GM23338 (cell line): ENCODE measurements around the gene GRID1. TPM values are rescaled to one million over a fixed set of nuclear protein-coding genes. Genes with fewer than 3 reads are reported as not detected.

Experiments
- ATAC-seq: fragments of 200-7000 bp; cut with Tn5 transposase; 3 replicates; pipeline ENCODE4 v1.9.1; 2020
- DNase-seq: peaks from one replicate; pipeline ENCODE4 v3.0.0-alpha.2; 2015; ENCODE audit warnings: low spot score
- H2AFZ ChIP-seq: fragments of 200-600 bp; sonication (generic); 2 replicates; pipeline ENCODE4 v1.8.0; 2016; ENCODE audit warnings: antibody characterized with exemption, mild to moderate bottlenecking, moderate library complexity
- H3F3A ChIP-seq: fragments of 200-600 bp; sonication (generic); replicated peaks from 2 replicates; pipeline ENCODE4 v1.8.0; 2017; ENCODE audit warnings: antibody characterized with exemption, mixed run types, low read depth
- H3K27ac ChIP-seq: fragments of 200-600 bp; sonication (generic); 2 replicates; pipeline ENCODE4 v1.6.1; 2016; ENCODE audit warnings: low read depth
- H3K27me3 ChIP-seq: fragments of 200-600 bp; sonication (generic); 2 replicates; pipeline ENCODE4 v1.8.0; 2016; ENCODE audit warnings: mild to moderate bottlenecking, mixed run types, moderate library complexity; ENCODE audit not compliant: insufficient read depth
- H3K36me3 ChIP-seq: fragments of 200-600 bp; sonication (generic); 2 replicates; pipeline ENCODE4 v1.8.0; 2016; ENCODE audit warnings: mild to moderate bottlenecking; ENCODE audit not compliant: insufficient read depth
- H3K4me1 ChIP-seq: fragments of 200-600 bp; sonication (generic); 2 replicates; pipeline ENCODE4 v1.8.0; 2016; ENCODE audit warnings: mild to moderate bottlenecking, moderate library complexity; ENCODE audit not compliant: insufficient read depth
- H3K4me2 ChIP-seq: fragments of 200-600 bp; sonication (generic); 2 replicates; pipeline ENCODE4 v1.7.1; 2017; ENCODE audit warnings: mixed run types
- H3K4me3 ChIP-seq: fragments of 200-600 bp; sonication (generic); 2 replicates; pipeline ENCODE4 v1.6.1; 2016; ENCODE audit warnings: mixed run types
- H3K79me2 ChIP-seq: fragments of 200-600 bp; sonication (generic); replicated peaks from 2 replicates; pipeline ENCODE4 v1.8.0; 2017; ENCODE audit warnings: mild to moderate bottlenecking; ENCODE audit not compliant: insufficient read depth
- H3K9me2 ChIP-seq: fragments of 200-600 bp; sonication (generic); 2 replicates; pipeline ENCODE4 v1.8.0; 2017; ENCODE audit not compliant: insufficient read depth
- H4K20me1 ChIP-seq: fragments of 200-600 bp; sonication (generic); replicated peaks from 2 replicates; pipeline ENCODE4 v1.8.0; 2017; ENCODE audit warnings: mild to moderate bottlenecking; ENCODE audit not compliant: insufficient read depth
- H3K27ac Mint-ChIP-seq: 2 replicates; pipeline ENCODE4 v1.8.0; 2020; ENCODE audit warnings: inconsistent platforms, mild to moderate bottlenecking, moderate library complexity, mixed read lengths
- H3K27me3 Mint-ChIP-seq: 3 replicates; pipeline ENCODE4 v1.8.0; 2022; ENCODE audit warnings: low read depth, mild to moderate bottlenecking, moderate library complexity, mixed read lengths, inconsistent platforms; ENCODE audit not compliant: insufficient read depth, poor library complexity
- H3K36me3 Mint-ChIP-seq: 3 replicates; pipeline ENCODE4 v1.8.0; 2021; ENCODE audit warnings: low read depth, mild to moderate bottlenecking, inconsistent platforms, moderate library complexity, mixed read lengths
- H3K4me1 Mint-ChIP-seq: 3 replicates; pipeline ENCODE4 v1.8.0; 2020; ENCODE audit warnings: mild to moderate bottlenecking, inconsistent platforms, mixed read lengths
- H3K4me3 Mint-ChIP-seq: 3 replicates; pipeline ENCODE4 v1.8.0; 2021; ENCODE audit warnings: moderate library complexity, mild to moderate bottlenecking, inconsistent platforms, mixed read lengths
- H3K9me3 Mint-ChIP-seq: 3 replicates; pipeline ENCODE4 v1.8.0; 2020; ENCODE audit warnings: moderate library complexity, mild to moderate bottlenecking, inconsistent platforms, mixed read lengths
- CTCF ChIP-seq, 2 experiments: fragments of 200-600 bp in 1 of 2; sonication (generic) in 1 of 2; conservative IDR thresholded peaks; 2 replicates each; pipeline versions ENCODE4 v1.5.1 to v1.6.1; 2016 to 2017; ENCODE audit warnings: antibody characterized with exemption in 2 of 2, low read depth in 2 of 2, mild to moderate bottlenecking in 2 of 2, moderate library complexity in 1 of 2
- EZH2 ChIP-seq: fragments of 200-600 bp; sonication (generic); IDR thresholded peaks from one replicate; pipeline ENCODE4 v1.8.0; 2017; ENCODE audit warnings: antibody characterized with exemption, mild to moderate bottlenecking, low read depth; ENCODE audit not compliant: unreplicated experiment
- EZH2phosphoT487 ChIP-seq: fragments of 200-600 bp; sonication (generic); IDR thresholded peaks from one replicate; pipeline ENCODE4 v1.8.1; 2018; ENCODE audit warnings: antibody characterized with exemption; ENCODE audit not compliant: unreplicated experiment
- JUNB ChIP-seq: IDR thresholded peaks from one replicate; pipeline ENCODE4 v1.6.1; 2016; ENCODE audit warnings: antibody characterized with exemption; ENCODE audit not compliant: unreplicated experiment
- POLR2AphosphoS5 ChIP-seq: IDR thresholded peaks from 2 replicates; pipeline ENCODE4 v1.6.1; 2016; ENCODE audit warnings: antibody characterized with exemption, low read depth
- REST ChIP-seq: IDR thresholded peaks from one replicate; pipeline ENCODE4 v1.6.1; 2018; ENCODE audit warnings: antibody characterized with exemption; ENCODE audit not compliant: unreplicated experiment
- STAT1 ChIP-seq: IDR thresholded peaks from one replicate; pipeline ENCODE4 v1.6.1; 2016; ENCODE audit warnings: antibody characterized with exemption; ENCODE audit not compliant: unreplicated experiment
- ZNF114 ChIP-seq: fragments of 250-450 bp; sonication (Bioruptor Pico); IDR thresholded peaks from 2 replicates; pipeline ENCODE4 v1.5.0; 2020; ENCODE audit warnings: mild to moderate bottlenecking, moderate library complexity
- polyA plus RNA-seq: library from polyadenylated mRNA; unstranded; fragments of >200 nt; fragmentation: Nextera tagmentation; extraction: Ambion mirVana; gene quantifications from 2 replicates; pipeline ENCODE4 v1.2.1, GENCODE V29; 2016
- total RNA-seq: library from RNA; depleted of rRNA; stranded (reverse); fragments of >200 nt; shearing (Covaris generic); gene quantifications from 2 replicates; pipeline ENCODE4 v1.2.3, GENCODE V29; 2014

The GRID1 gene
- total and polyA plus RNA-seq, 2 experiments from 2014 or later, result 0.14 to 0.15 TPM

GRCh38 chr10:85651497-85651882 is 715.1 kb downstream of the GRID1 start:
- Histone ChIP-seq H3K27ac (no peak overlapping the region), H3K4me1 (no peaks in the 10 kb centered on the region), H3K36me3 (no peaks in the 10 kb centered on the region), H3K4me3 (no peak overlapping the region), H3K27me3 (no peaks in the 10 kb centered on the region), H3F3A (no peaks in the 10 kb centered on the region), H3K79me2 (no peaks in the 10 kb centered on the region), H3K4me2 (no peak overlapping the region), H2AFZ (no peak overlapping the region), H4K20me1 (no peaks in the 10 kb centered on the region), H3K9me2 (no peaks in the 10 kb centered on the region)
- Mint-ChIP-seq H3K36me3 (peaks cover 8% of the 10 kb centered on the region), H3K9me3 (peaks cover 71% of the 10 kb centered on the region), H3K4me3 (no peak overlapping the region), H3K27ac (no peak overlapping the region), H3K27me3 (peaks cover 4% of the 10 kb centered on the region), H3K4me1 (no peaks in the 10 kb centered on the region; the same call in 2 of the 3 replicates)
- DNase-seq, result no peak
- TF ChIP-seq EZH2phosphoT487, result no peak
- TF ChIP-seq CTCF (conservative IDR thresholded peaks at IDR 0.05; ENCODE audit: low read depth in 2 of 2), result no peak
- no peak for TF ChIP-seq JUNB
- no peak for ATAC-seq

- Mint-ChIP-seq H3K27me3 (peaks cover 5% of the 10 kb centered on the region), H3K27ac (no peak overlapping the region), H3K4me3 (no peak overlapping the region), H3K36me3 (peaks cover 10% of the 10 kb centered on the region), H3K4me1 (no peaks in the 10 kb centered on the region; the same call in 2 of the 3 replicates), H3K9me3 (peaks cover 76% of the 10 kb centered on the region)
- Histone ChIP-seq H3K4me2 (no peak overlapping the region), H4K20me1 (no peaks in the 10 kb centered on the region), H3K79me2 (no peaks in the 10 kb centered on the region), H3F3A (no peaks in the 10 kb centered on the region), H3K27me3 (no peaks in the 10 kb centered on the region), H3K27ac (no peak overlapping the region), H3K4me3 (no peak overlapping the region), H3K9me2 (no peaks in the 10 kb centered on the region), H3K36me3 (no peaks in the 10 kb centered on the region), H3K4me1 (no peaks in the 10 kb centered on the region), H2AFZ (no peak overlapping the region)
- ATAC-seq, result no peak
- DNase-seq, result no peak
- TF ChIP-seq EZH2 (no peak), REST (no peak), ZNF114 (CRISPR knock-in tag) (no peak), STAT1 (no peak), POLR2AphosphoS5 (no peak), CTCF (conservative IDR thresholded peaks at IDR 0.05; ENCODE audit: low read depth in 2 of 2) (no peak)
These were observed 715.7 kb downstream of the GRID1 start for GRCh38 chr10:85650791-85651496.
